GM12891 (cell line): ENCODE data around the gene FRMD3.
"Not testable (repeated sequence)": the region's sequence is repeated elsewhere in the genome, so short reads cannot be mapped to it uniquely, and the experiment has no call there.

Experiments
- POLR2A ChIP-seq: IDR thresholded peaks from 2 replicates; pipeline ENCODE4 v1.6.1; 2011; ENCODE audit warnings: low read depth, low read length, control low read depth
- POLR2AphosphoS5 ChIP-seq: IDR thresholded peaks from 2 replicates; pipeline ENCODE4 v1.6.1; 2011; ENCODE audit warnings: low read depth, low read length, control low read depth
- TAF1 ChIP-seq: IDR thresholded peaks from 2 replicates; pipeline ENCODE4 v1.6.1; 2011; ENCODE audit warnings: low read depth, low read length, control low read depth

- not testable (repeated sequence) for TF ChIP-seq POLR2A, POLR2AphosphoS5, TAF1
These were observed 179.7 kb downstream of the FRMD3 start for GRCh38 chr9:83358493-83358892.
